H1 (cell line): Measurements from ENCODE around the gene P2RX2. TPM values are rescaled to one million over a fixed set of nuclear protein-coding genes. Genes with fewer than 3 reads are reported as not detected.

Source experiments
- CTCF ChIA-PET: fragments of 300-600 bp; sonication (Branson Sonifier 250); formaldehyde crosslinking; loops from one replicate; lab custom pipeline; 2021; ENCODE audit not compliant: partially characterized antibody; lab: Charles Lee
- POLR2A ChIA-PET: fragments of 300-600 bp; sonication (Branson Sonifier 250); formaldehyde crosslinking; loops from one replicate; lab custom pipeline; 2021; ENCODE audit warnings: inconsistent platforms; ENCODE audit not compliant: partially characterized antibody; lab: Charles Lee
- DNase-seq, 2 experiments: peaks; one replicate each; pipeline versions ENCODE4 v3.0.0 to v3.0.0-alpha.2; 2010 to 2022; ENCODE audit warnings: low spot score in 2 of 2, low read depth in 1 of 2, mixed read lengths in 1 of 2
- FAIRE-seq: peaks from 2 replicates; lab custom pipeline; 2011; peaks lifted over from hg19 to GRCh38; lab: Jason Lieb, UNC
- H2AFZ ChIP-seq: 2 replicates; pipeline ENCODE4 v1.8.1; 2012; ENCODE audit warnings: low read length, inconsistent platforms
- H2AK5ac ChIP-seq: 2 replicates; pipeline ENCODE4 v1.6.1; 2013; ENCODE audit warnings: low read depth, low read length
- H2BK120ac ChIP-seq: replicated peaks from 2 replicates; pipeline ENCODE3; 2013; ENCODE audit warnings: low read depth, low read length, inconsistent platforms
- H2BK12ac ChIP-seq: 2 replicates; pipeline ENCODE4 v1.6.1; 2013; ENCODE audit warnings: low read depth, low read length
- H2BK15ac ChIP-seq: 2 replicates; pipeline ENCODE4 v1.6.1; 2013; ENCODE audit warnings: low read length
- H2BK20ac ChIP-seq: 2 replicates; pipeline ENCODE4 v1.6.1; 2013; ENCODE audit warnings: low read length
- H2BK5ac ChIP-seq: 2 replicates; pipeline ENCODE4 v1.6.1; 2013; ENCODE audit warnings: low read depth, low read length
- H3K14ac ChIP-seq: 2 replicates; pipeline ENCODE4 v1.6.1; 2013; ENCODE audit warnings: inconsistent platforms; ENCODE audit not compliant: insufficient read length
- H3K18ac ChIP-seq: 2 replicates; pipeline ENCODE4 v1.6.1; 2013; ENCODE audit warnings: low read length; ENCODE audit errors: extremely low read depth
- H3K23ac ChIP-seq: 2 replicates; pipeline ENCODE4 v1.6.1; 2013; ENCODE audit warnings: inconsistent platforms; ENCODE audit not compliant: insufficient read length
- H3K23me2 ChIP-seq: 2 replicates; pipeline ENCODE4 v1.6.1; 2013; ENCODE audit warnings: low read depth, low read length
- H3K27ac ChIP-seq: 2 replicates; pipeline ENCODE4 v1.6.1; 2011; ENCODE audit warnings: low read depth, low read length, inconsistent platforms
- H3K27me3 ChIP-seq, 4 experiments: replicated peaks in 1 of 4; 1 replicate in 1 of 4; 2 replicates in 3 of 4; pipeline versions ENCODE4 v1.6.1 to v1.8.1; 2011 to 2013; ENCODE audit warnings: low read length in 3 of 4, mild to moderate bottlenecking in 3 of 4, inconsistent platforms in 2 of 4, mixed read lengths in 2 of 4, moderate library complexity in 1 of 4; ENCODE audit not compliant: control insufficient read depth in 3 of 4, insufficient read depth in 3 of 4; ENCODE audit errors: extremely low read depth in 1 of 4
- H3K36me3 ChIP-seq, 4 experiments: 2 replicates each; pipeline versions ENCODE4 v1.6.1 to v1.8.1; 2011 to 2013; ENCODE audit warnings: mild to moderate bottlenecking in 4 of 4, low read length in 3 of 4, moderate library complexity in 2 of 4, control low read depth in 1 of 4, inconsistent platforms in 1 of 4; ENCODE audit not compliant: insufficient read depth in 4 of 4, control insufficient read depth in 2 of 4
- H3K4ac ChIP-seq: replicated peaks from 2 replicates; pipeline ENCODE3; 2013; ENCODE audit warnings: low read length, low read depth, mixed read lengths, inconsistent platforms; ENCODE audit not compliant: insufficient read length
- H3K4me1 ChIP-seq, 4 experiments: replicated peaks in 1 of 4; 1 replicate in 1 of 4; 2 replicates in 3 of 4; pipeline versions ENCODE4 v1.6.1 to v1.8.1; 2011 to 2013; ENCODE audit warnings: low read length in 3 of 4, inconsistent platforms in 2 of 4, mixed read lengths in 1 of 4; ENCODE audit not compliant: insufficient read depth in 4 of 4, control insufficient read depth in 3 of 4
- H3K4me2 ChIP-seq, 2 experiments: 2 replicates each; pipeline versions ENCODE4 v1.6.1 to v1.8.1; 2011 to 2013; ENCODE audit warnings: low read depth in 2 of 2, low read length in 2 of 2, control low read depth in 1 of 2, inconsistent platforms in 1 of 2, mild to moderate bottlenecking in 1 of 2; ENCODE audit not compliant: insufficient read depth in 1 of 2
- H3K4me3 ChIP-seq, 4 experiments: fragments of 200-600, 300-600 bp in 1 of 4; sonication (generic), shearing (Covaris generic), sonication (Bioruptor Twin) in 1 of 4; 2 replicates each; pipeline versions ENCODE4 v1.5.1 to v1.8.1; 2011 to 2016; ENCODE audit warnings: low read length in 4 of 4, low read depth in 3 of 4, control low read depth in 2 of 4, inconsistent platforms in 2 of 4, mild to moderate bottlenecking in 2 of 4, mixed read lengths in 1 of 4, moderate library complexity in 1 of 4; ENCODE audit not compliant: insufficient read depth in 2 of 4; ENCODE audit errors: extremely low read depth in 1 of 4
- H3K56ac ChIP-seq: replicated peaks from 2 replicates; pipeline ENCODE3; 2013; ENCODE audit warnings: low read depth, mild to moderate bottlenecking, mixed read lengths, low read length, inconsistent platforms; ENCODE audit not compliant: insufficient read length
- H3K79me1 ChIP-seq: 2 replicates; pipeline ENCODE4 v1.6.1; 2013; ENCODE audit warnings: low read depth, low read length, control low read depth
- H3K79me2 ChIP-seq, 2 experiments: 2 replicates each; pipeline versions ENCODE4 v1.6.1 to v1.8.1; 2012 to 2013; ENCODE audit warnings: low read length in 2 of 2, mild to moderate bottlenecking in 2 of 2, inconsistent platforms in 1 of 2; ENCODE audit not compliant: insufficient read depth in 2 of 2, control insufficient read depth in 1 of 2
- H3K9ac ChIP-seq, 4 experiments: replicated peaks in 1 of 4; 1 replicate in 1 of 4; 2 replicates in 3 of 4; pipeline versions ENCODE4 v1.6.1 to v1.8.1; 2011 to 2013; ENCODE audit warnings: low read depth in 3 of 4, low read length in 3 of 4, control low read depth in 2 of 4, mild to moderate bottlenecking in 2 of 4, moderate library complexity in 2 of 4, inconsistent platforms in 1 of 4; ENCODE audit errors: extremely low read depth in 1 of 4
- H3K9me3 ChIP-seq, 2 experiments: 2 replicates each; pipeline versions ENCODE4 v1.6.1 to v1.8.1; 2012 to 2013; ENCODE audit warnings: mild to moderate bottlenecking in 2 of 2, moderate library complexity in 2 of 2, control low read depth in 1 of 2, inconsistent platforms in 1 of 2, low read depth in 1 of 2, low read length in 1 of 2, mixed read lengths in 1 of 2; ENCODE audit not compliant: insufficient read depth in 2 of 2
- H4K20me1 ChIP-seq, 2 experiments: replicated peaks in 1 of 2; 2 replicates each; pipeline versions ENCODE3 to v1.8.1; 2011 to 2013; ENCODE audit warnings: inconsistent platforms in 2 of 2, low read length in 2 of 2, mild to moderate bottlenecking in 1 of 2; ENCODE audit not compliant: insufficient read depth in 2 of 2, control insufficient read depth in 1 of 2
- H4K5ac ChIP-seq: 2 replicates; pipeline ENCODE4 v1.6.1; 2013; ENCODE audit warnings: low read length, low read depth, mixed read lengths, inconsistent platforms; ENCODE audit not compliant: insufficient read length
- H4K8ac ChIP-seq: 2 replicates; pipeline ENCODE4 v1.8.0; 2013; ENCODE audit warnings: mild to moderate bottlenecking, moderate library complexity, low read length, inconsistent platforms; ENCODE audit not compliant: insufficient read depth; ENCODE audit errors: extremely low read depth
- H4K91ac ChIP-seq: replicated peaks from 2 replicates; pipeline ENCODE3; 2013; ENCODE audit warnings: low read length, mixed read lengths, inconsistent platforms; ENCODE audit not compliant: insufficient read length
- ASH2L ChIP-seq: fragments of 200-600, 300-600 bp; sonication (generic); IDR thresholded peaks from one replicate; pipeline ENCODE4 v1.7.1; 2017; ENCODE audit warnings: low read length
- CBX5 ChIP-seq: fragments of 300-800, 300-1000 bp; sonication (generic); IDR thresholded peaks from 2 replicates; pipeline ENCODE4 v1.7.1; 2016; ENCODE audit warnings: antibody characterized with exemption, low read length, low read depth
- HDAC6 ChIP-seq: IDR thresholded peaks from one replicate; pipeline ENCODE4 v1.7.1; 2012; ENCODE audit warnings: low read depth, mild to moderate bottlenecking, inconsistent platforms, low read length, moderate library complexity
- KDM5A ChIP-seq: fragments of 200-600 bp; IDR thresholded peaks from 2 replicates; pipeline ENCODE4 v1.7.1; 2012; ENCODE audit warnings: mild to moderate bottlenecking, low read length, inconsistent platforms, mixed read lengths
- POU5F1 ChIP-seq: IDR thresholded peaks from 2 replicates; pipeline ENCODE4 v1.6.1; 2011; ENCODE audit warnings: low read depth, mild to moderate bottlenecking, low read length, moderate library complexity
- RAD21 ChIP-seq, 2 experiments: IDR thresholded peaks in 1 of 2; conservative IDR thresholded peaks in 1 of 2; 2 replicates each; pipeline ENCODE4 v1.6.1; 2011; ENCODE audit warnings: low read depth in 2 of 2, low read length in 2 of 2, improper control_type of control experiment in 1 of 2, inconsistent platforms in 1 of 2, mild to moderate bottlenecking in 1 of 2, moderate library complexity in 1 of 2
- SIX5 ChIP-seq: IDR thresholded peaks from 2 replicates; pipeline ENCODE4 v1.6.1; 2011; ENCODE audit warnings: mild to moderate bottlenecking, low read depth, low read length
- WGBS, 2 experiments: shearing (Covaris generic) in 1 of 2; methylation state at CpG; one replicate each; pipeline versions ENCODE4 v1.1.6 to v1.1.7; 2013 to 2015; ENCODE audit warnings: low lambda C conversion rate in 2 of 2, mixed read lengths in 2 of 2, inconsistent platforms in 1 of 2, low coverage in 1 of 2, missing lambda C conversion rate in 1 of 2; ENCODE audit not compliant: insufficient replicate concordance in 2 of 2, insufficient coverage in 1 of 2, insufficient read length in 1 of 2; ENCODE audit errors: extremely low coverage in 1 of 2, missing lambda C conversion rate in 1 of 2; 5-methylcytosine and 5-hydroxymethylcytosine counted together
- polyA plus RNA-seq, 7 experiments: library from polyadenylated mRNA; depleted of rRNA in 3 of 7; stranded (reverse) in 5 of 7; unstranded in 2 of 7; fragments of >200 nt in 5 of 7; fragments of 200-250 nt in 2 of 7; gene quantifications; 1 replicate in 5 of 7; 2 replicates in 1 of 7; 4 replicates in 1 of 7; pipeline versions ENCODE4 v1.2.1 to v1.2.3, GENCODE V29; 2011 to 2013; ENCODE audit warnings: missing spikeins in 2 of 7, mixed read lengths in 2 of 7
- total RNA-seq: library from RNA; stranded (reverse); fragmentation: NEBNext Ultra II Directional; extraction: Animal tissue kit (Norgen Biotek cat#: 25700); gene quantifications from 2 replicates; pipeline ENCODE4 v1.2.1, GENCODE V29; 2021

Gene P2RX2
- total and polyA plus RNA-seq, 2 of the 8 experiments (the other 6 are each of a cell fraction or from before 2014, with no cell fraction given): 0.84 to 2.2 TPM

DNA sequence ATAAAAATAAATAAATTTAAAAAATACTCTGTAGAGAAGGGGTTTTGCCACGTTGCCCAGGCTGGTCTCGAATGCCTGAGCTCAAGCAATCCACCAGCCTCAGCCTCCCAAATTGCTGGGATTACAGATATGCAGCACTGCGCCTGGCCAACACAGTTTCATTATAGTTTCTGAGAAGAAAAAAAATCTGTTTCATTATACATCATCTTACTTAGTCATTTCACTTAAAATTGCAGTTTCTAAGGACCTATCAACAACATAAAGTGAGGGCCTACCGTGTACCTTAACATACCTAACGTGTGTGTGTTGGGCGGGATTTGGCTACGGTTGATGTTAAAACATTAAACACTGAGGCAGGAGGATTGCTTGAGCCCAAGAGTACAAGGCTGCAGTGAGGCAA lies 28.3 kb downstream of the P2RX2 start:
- H3K27me3 ChIP-seq: no peaks in the 10 kb centered on the region
- H3K23me2 ChIP-seq: no peaks in the 10 kb centered on the region
- H4K8ac ChIP-seq: no peak overlapping the region
- no peaks in the 10 kb centered on the region for H3K9me3 ChIP-seq
- no peak overlapping the region for H2AFZ ChIP-seq
- no peaks in the 10 kb centered on the region for H3K79me1 ChIP-seq
- no peak overlapping the region for H3K9ac ChIP-seq
- H3K18ac ChIP-seq: no peak overlapping the region
- no peak overlapping the region for H4K91ac ChIP-seq
- no peak overlapping the region for H2AK5ac ChIP-seq
- WGBS, 2 experiments: 89% methylated on average over 7 of the region's 7 CpGs; no CpG with 5 or more reads in 1 of the 2 experiments
- H3K27ac ChIP-seq: no peak overlapping the region
- no peak overlapping the region for H2BK20ac ChIP-seq
- H3K4ac ChIP-seq: no peak overlapping the region
- no peak overlapping the region for H3K14ac ChIP-seq
- DNase-seq (no peak), FAIRE-seq (no peak)
- no peak overlapping the region for H2BK5ac ChIP-seq
- H2BK15ac ChIP-seq: no peak overlapping the region
- peaks cover 34 to 65% (median 59%) of the 10 kb centered on the region in 4 experiments for H3K36me3 ChIP-seq
- no peak overlapping the region for H4K5ac ChIP-seq
- no peak overlapping the region for H2BK12ac ChIP-seq
- H3K23ac ChIP-seq: no peak overlapping the region
- ChIA-PET POLR2A (interaction anchor here (1.0 kb wide), 1 partner anchor 14 kb away, joined by 3 read pairs; no protein-coding TSS in a partner anchor), CTCF (interaction anchor here (8.0 kb wide), 1 partner anchor 11 kb away, joined by 61 read pairs; no protein-coding TSS in a partner anchor)
- no peaks in the 10 kb centered on the region for H3K4me1 ChIP-seq
- no peak for TF ChIP-seq CBX5
- no peak for TF ChIP-seq HDAC6
- no peak for TF ChIP-seq SIX5
- no peak for TF ChIP-seq ASH2L
- no peak for TF ChIP-seq POU5F1
- TF ChIP-seq RAD21 (IDR thresholded peaks at IDR 0.05 in 1 of 2, conservative IDR thresholded peaks at IDR 0.05 in 1 of 2; ENCODE audit: low read depth in 2 of 2, low read length in 2 of 2): no peak
- no peak for TF ChIP-seq KDM5A
- H3K4me3 ChIP-seq: no peak overlapping the region
- H4K20me1 ChIP-seq: peaks cover 0 to 14% of the 10 kb centered on the region in 2 experiments
- no peak overlapping the region for H2BK120ac ChIP-seq
- H3K4me2 ChIP-seq: no peak overlapping the region
- H3K56ac ChIP-seq: no peak overlapping the region
- no peaks in the 10 kb centered on the region for H3K79me2 ChIP-seq
